Chondrocyte (in vitro differentiated cells): ENCODE measurements around the gene EPHX1. TPM values are rescaled to one million over a fixed set of nuclear protein-coding genes. Genes with fewer than 3 reads are reported as not detected.

Source experiments
- DNase-seq: peaks from one replicate; pipeline ENCODE4 v3.0.0; 2021; ENCODE audit warnings: mixed read lengths, low spot score
- H3K27ac Mint-ChIP-seq: one replicate; pipeline ENCODE4 v1.8.0; 2021; ENCODE audit warnings: mild to moderate bottlenecking, moderate library complexity, mixed read lengths; ENCODE audit not compliant: unreplicated experiment
- H3K27me3 Mint-ChIP-seq: 2 replicates; pipeline ENCODE4 v1.8.0; 2021; ENCODE audit warnings: low read depth, mixed read lengths
- H3K36me3 Mint-ChIP-seq: 2 replicates; pipeline ENCODE4 v1.8.0; 2021; ENCODE audit warnings: low read depth, mixed read lengths
- H3K4me1 Mint-ChIP-seq: 2 replicates; pipeline ENCODE4 v1.8.0; 2021; ENCODE audit warnings: low read depth, mild to moderate bottlenecking, mixed read lengths
- H3K4me3 Mint-ChIP-seq: one replicate; pipeline ENCODE4 v1.8.0; 2021; ENCODE audit warnings: mild to moderate bottlenecking, moderate library complexity, mixed read lengths; ENCODE audit not compliant: unreplicated experiment
- H3K9me3 Mint-ChIP-seq: 2 replicates; pipeline ENCODE4 v1.8.0; 2021; ENCODE audit warnings: low read depth, mixed read lengths
- CTCF ChIP-seq: fragments of 200-600 bp; sonication (generic); IDR thresholded peaks from 2 replicates; pipeline ENCODE4 v1.5.0; 2021; ENCODE audit warnings: antibody characterized with exemption, mild to moderate bottlenecking, moderate library complexity
- total RNA-seq: library from RNA; stranded (reverse); gene quantifications from 3 replicates; pipeline ENCODE4 v1.2.1, GENCODE V29; 2021

Gene EPHX1
- total RNA-seq, 1 donor from 2014 or later = 69.1 TPM

DNA sequence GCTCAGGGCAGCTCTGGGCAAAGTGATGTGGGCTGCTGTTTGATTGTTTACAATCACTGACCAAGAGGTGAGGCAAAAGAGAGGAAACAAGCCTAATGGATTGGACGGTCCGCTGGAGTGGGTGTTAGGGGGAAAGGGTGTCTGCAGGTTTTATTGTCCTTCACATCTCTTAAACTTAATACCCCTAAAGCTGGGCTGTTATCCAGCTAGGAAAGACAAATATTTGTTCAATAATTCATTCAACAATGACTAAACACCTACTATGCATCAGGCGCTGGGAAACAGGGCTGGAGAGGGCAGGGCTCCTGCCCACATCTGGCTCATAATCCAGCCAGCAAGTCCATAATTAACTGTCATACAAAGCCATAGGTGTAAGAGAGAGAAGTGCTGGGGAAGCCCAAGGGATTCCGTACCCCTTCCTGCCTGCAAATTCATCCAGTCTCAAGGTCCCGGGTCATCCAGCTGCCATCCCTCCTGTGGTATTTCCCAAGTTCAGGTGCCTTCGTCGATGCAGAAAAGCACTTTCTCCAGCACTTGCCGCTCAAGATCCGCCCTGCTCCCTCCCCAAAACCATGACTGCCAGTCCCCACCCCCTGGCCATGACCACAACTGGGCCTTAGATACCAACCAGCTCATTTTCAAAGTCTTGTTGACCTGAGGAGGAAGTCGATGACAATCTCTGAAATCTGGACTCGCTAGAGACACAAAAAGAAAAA lies 61.6 kb downstream of the EPHX1 start:
- H3K4me1 Mint-ChIP-seq = peaks cover 13% of the 10 kb centered on the region
- H3K36me3 Mint-ChIP-seq = peaks cover 23% of the 10 kb centered on the region
- TF ChIP-seq CTCF = no peak
- no peaks in the 10 kb centered on the region for H3K9me3 Mint-ChIP-seq
- DNase-seq = peak; percentile 35
- no peaks in the 10 kb centered on the region for H3K27me3 Mint-ChIP-seq
- H3K4me3 Mint-ChIP-seq = no peak overlapping the region
- no peak overlapping the region for H3K27ac Mint-ChIP-seq

- no peaks in the 10 kb centered on the region for H3K27me3 Mint-ChIP-seq
- DNase-seq = no peak
- no peak overlapping the region for H3K27ac Mint-ChIP-seq
- peaks cover 23% of the 10 kb centered on the region for H3K36me3 Mint-ChIP-seq
- peaks cover 14% of the 10 kb centered on the region for H3K4me1 Mint-ChIP-seq
- no peaks in the 10 kb centered on the region for H3K9me3 Mint-ChIP-seq
- no peak for TF ChIP-seq CTCF
- no peak overlapping the region for H3K4me3 Mint-ChIP-seq
These were observed 62.1 kb downstream of the EPHX1 start for GRCh38 chr1:225872075-225872430.

- no peak for TF ChIP-seq CTCF
- DNase-seq = peak; percentile 67
- Mint-ChIP-seq H3K27ac (no peak overlapping the region), H3K27me3 (no peaks in the 10 kb centered on the region), H3K36me3 (peaks cover 17% of the 10 kb centered on the region), H3K4me1 (peaks cover 27% of the 10 kb centered on the region), H3K9me3 (no peaks in the 10 kb centered on the region), H3K4me3 (no peak overlapping the region)
These were observed 63.4 kb downstream of the EPHX1 start for GRCh38 chr1:225873281-225873850.

DNA sequence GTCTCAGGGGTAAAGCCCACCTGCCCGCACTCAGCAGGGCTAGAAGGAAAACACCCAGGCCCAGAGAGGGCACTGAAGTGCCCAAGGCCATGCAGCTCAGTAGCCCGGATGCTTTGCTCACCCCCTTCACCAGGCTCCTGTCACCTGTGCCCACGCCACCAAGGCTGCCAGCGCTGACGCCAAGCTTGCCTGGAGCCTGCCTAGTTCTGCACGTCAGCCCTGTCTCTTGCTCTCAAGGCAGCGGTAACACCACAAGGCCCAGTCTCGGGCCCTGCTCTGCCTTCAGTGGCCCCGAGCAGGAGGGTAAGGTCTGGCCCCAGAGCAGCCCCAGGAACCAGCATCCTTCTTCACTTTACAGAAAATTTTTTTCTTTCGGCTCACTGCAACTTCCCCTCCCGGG lies 64.5 kb downstream of the EPHX1 start:
- no peak for TF ChIP-seq CTCF
- H3K27ac Mint-ChIP-seq = no peak overlapping the region
- DNase-seq = peak; percentile 60
- no peak overlapping the region for H3K4me3 Mint-ChIP-seq
- H3K9me3 Mint-ChIP-seq = no peaks in the 10 kb centered on the region
- H3K27me3 Mint-ChIP-seq = no peaks in the 10 kb centered on the region
- H3K4me1 Mint-ChIP-seq = peaks cover 38% of the 10 kb centered on the region
- peaks cover 16% of the 10 kb centered on the region for H3K36me3 Mint-ChIP-seq

DNA sequence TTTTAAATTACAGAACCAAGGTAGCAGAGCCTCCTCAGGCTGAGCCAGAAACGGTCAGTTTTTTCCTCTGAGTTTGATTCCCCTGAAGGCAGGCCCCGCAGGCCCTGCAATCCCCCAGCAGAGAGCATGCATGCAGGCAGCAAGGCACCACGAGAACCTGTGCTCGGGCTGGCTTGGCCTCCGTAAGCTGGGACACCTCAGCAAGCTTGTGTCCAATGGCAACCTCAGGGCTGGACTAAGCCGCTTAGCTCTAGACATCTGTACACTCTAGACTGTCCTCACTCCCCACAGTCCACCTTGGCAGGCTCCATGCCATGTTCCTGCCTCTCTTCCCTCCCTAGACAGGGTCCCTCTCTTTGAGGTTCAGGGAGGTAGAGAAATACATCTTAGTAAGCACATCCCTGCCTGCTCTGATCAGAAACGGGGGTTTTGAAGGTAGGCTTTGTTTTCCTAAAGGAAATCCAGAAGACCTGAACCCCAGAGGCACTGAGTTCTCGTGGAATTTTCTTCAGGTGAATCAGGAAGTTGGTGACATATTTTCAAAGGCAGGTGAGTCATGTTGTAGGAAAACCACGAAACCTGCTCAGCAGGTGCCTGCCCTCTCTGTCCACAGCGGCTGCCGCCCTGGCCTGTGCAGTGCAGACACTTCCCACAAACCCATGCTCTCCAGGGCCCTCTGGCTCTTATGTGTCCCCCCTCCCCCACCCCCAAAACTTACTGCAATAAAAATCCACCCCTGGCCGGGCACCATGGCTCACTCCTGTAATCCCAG lies 65.3 kb downstream of the EPHX1 start:
- no peak for TF ChIP-seq CTCF

More for the DNA sequence above, 65.3 kb downstream of the EPHX1 start:
- Mint-ChIP-seq H3K27me3 (no peaks in the 10 kb centered on the region), H3K4me3 (no peak overlapping the region), H3K36me3 (peaks cover 16% of the 10 kb centered on the region), H3K9me3 (no peaks in the 10 kb centered on the region), H3K27ac (no peak overlapping the region), H3K4me1 (peaks cover 46% of the 10 kb centered on the region)
- DNase-seq = no peak
